Suppressor macrophage (primary cell): Measurements from ENCODE around the gene B9D1.

Source experiments
- DNase-seq, 4 experiments: peaks; one replicate each; pipeline ENCODE4 v3.0.0-alpha.2; 2020 to 2022

B9D1 gene

GRCh38 chr17:19376811-19377210 is 14.3 kb upstream of the B9D1 start:
- no peak for DNase-seq

- no peak for DNase-seq
These were observed 13.2 kb upstream of the B9D1 start for GRCh38 chr17:19375732-19376131.

- DNase-seq, result no peak
These were observed 11.6 kb upstream of the B9D1 start for GRCh38 chr17:19374136-19374535.

- DNase-seq, result peak; percentile 41 to 65 (median 48)
These were observed 10.5 kb upstream of the B9D1 start for GRCh38 chr17:19372866-19373504.

- DNase-seq, result no peak
These were observed 9.9 kb upstream of the B9D1 start for GRCh38 chr17:19372439-19372838.

GRCh38 chr17:19372011-19372370 is 9.5 kb upstream of the B9D1 start:
- DNase-seq, result no peak

- peak in 3 of 4 experiments; percentile 30 to 46 (median 43) for DNase-seq
These were observed 8.9 kb upstream of the B9D1 start for GRCh38 chr17:19371259-19372010.

- peak; percentile 73 to 87 (median 84) for DNase-seq
These were observed 8.0 kb upstream of the B9D1 start for GRCh38 chr17:19370493-19370960.

- DNase-seq, result peak; percentile 27 to 55 (median 46)
These were observed 7.4 kb upstream of the B9D1 start for GRCh38 chr17:19369846-19370492.

- DNase-seq, result no peak
These were observed 6.7 kb upstream of the B9D1 start for GRCh38 chr17:19369107-19369778.

- DNase-seq, result peak; percentile 28 to 74 (median 56)
These were observed 5.7 kb upstream of the B9D1 start for GRCh38 chr17:19368229-19368628.

GRCh38 chr17:19366637-19366972 is 4.1 kb upstream of the B9D1 start:
- no peak for DNase-seq

GRCh38 chr17:19365833-19366636 is 3.5 kb upstream of the B9D1 start:
- no peak for DNase-seq

- no peak for DNase-seq
These were observed 2.9 kb upstream of the B9D1 start for GRCh38 chr17:19365499-19365817.

GRCh38 chr17:19364699-19365498 is 2.4 kb upstream of the B9D1 start:
- DNase-seq, result no peak

GRCh38 chr17:19363460-19364035 is 1.0 kb upstream of the B9D1 start:
- DNase-seq, result no peak

- DNase-seq, result no peak
These were observed 553 bp upstream of the B9D1 start for GRCh38 chr17:19363114-19363438.

- no peak for DNase-seq
These were observed 613 bp downstream of the B9D1 start for GRCh38 chr17:19361944-19362276.

- no peak for DNase-seq
These were observed 1.2 kb downstream of the B9D1 start for GRCh38 chr17:19361326-19361725.

GRCh38 chr17:19360772-19361171 is 1.8 kb downstream of the B9D1 start:
- DNase-seq, result no peak

GRCh38 chr17:19359856-19360255 is 2.7 kb downstream of the B9D1 start:
- no peak for DNase-seq

- DNase-seq, result no peak
These were observed 3.4 kb downstream of the B9D1 start for GRCh38 chr17:19359151-19359550.
